GM21786 (cell line): ENCODE measurements around the gene AP3D1.
"Not testable (repeated sequence)": the region's sequence is repeated elsewhere in the genome, so short reads cannot be mapped to it uniquely, and the experiment has no call there.

Experiments used
- ATAC-seq: cut with Tn5 transposase; IDR thresholded peaks from one replicate; pipeline ENCODE4 v1.9.1; 2021; ENCODE audit not compliant: unreplicated experiment

The AP3D1 gene

DNA sequence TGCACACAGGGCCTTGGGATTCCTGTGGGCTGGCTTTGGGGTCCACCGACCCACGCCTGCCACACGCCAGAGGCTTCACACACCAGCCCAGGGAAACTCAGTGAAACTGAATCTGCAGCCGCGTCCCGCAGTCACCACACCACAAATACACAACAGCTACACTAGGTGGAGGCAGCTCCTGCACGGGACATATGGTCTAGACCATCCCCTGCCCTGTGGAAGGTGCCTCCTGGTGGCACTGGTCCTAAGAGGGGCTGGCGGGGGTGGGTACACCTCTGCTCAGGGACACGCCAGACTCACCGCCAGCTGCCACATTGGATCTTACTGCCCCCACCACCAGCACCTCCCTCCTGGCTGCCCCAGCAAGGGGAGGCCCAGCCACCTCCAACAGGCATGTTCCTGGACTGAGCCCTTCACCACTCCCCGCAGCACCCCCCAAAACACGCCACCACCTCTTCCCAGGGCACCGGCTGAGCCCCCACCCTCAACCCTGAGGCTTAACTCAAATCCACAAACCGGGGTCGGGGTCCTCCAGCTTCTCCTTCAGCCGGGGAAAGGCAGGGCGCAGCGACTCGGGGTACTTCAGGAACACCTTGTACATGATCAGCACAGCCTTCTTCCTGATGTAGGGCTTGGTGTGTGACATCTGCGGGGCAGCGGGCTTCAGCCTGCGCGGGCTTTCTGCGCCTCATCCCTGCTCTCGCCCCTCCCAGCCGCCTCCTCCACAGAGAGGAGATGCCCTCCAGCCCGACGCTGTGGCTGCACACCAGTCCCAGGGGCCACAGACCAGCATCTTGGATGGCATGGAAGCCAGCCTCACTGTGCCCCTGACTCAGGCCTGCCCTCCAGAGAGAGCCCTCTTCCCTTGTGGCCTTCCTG lies 21.2 kb downstream of the AP3D1 start:
- no peak for ATAC-seq

DNA sequence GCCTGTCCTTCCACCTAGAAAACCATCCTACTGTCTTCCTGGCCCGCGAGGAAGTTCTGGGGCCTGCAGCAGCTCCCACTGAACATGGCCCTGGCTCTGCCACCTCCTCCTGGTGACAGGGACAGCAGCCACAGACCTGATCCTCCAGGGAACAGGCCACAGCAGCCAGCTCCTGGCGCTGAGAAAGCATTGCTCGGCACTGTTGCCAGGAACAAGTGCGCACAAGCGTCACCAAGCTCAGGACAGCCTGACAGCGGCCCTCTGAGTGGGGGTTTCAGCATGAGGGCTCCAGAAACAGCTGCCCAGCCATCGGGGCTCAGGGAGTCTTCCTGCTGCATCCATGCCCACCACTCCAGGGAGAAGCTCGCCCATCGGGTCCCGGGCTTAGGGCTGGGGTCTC lies 21.9 kb downstream of the AP3D1 start:
- no peak for ATAC-seq

DNA sequence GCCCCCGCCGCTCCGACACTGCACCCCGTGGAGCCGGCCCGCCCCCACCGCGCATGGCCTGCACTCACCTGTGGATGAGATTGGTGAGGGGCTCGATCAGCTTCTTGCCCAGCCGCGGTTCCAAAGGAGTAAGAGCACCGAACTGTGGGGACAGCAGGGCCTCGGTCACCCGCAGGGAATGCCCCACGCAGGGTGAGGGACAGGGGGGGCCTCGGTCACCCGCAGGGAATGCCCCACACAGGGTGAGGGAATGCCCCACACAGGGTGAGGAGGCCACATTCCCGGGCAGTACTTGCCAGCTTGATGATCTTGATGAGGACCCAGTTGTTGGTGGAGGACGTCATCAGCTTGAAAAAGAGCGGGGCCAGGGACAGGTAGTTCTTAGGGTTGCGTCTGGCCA lies 22.3 kb downstream of the AP3D1 start:
- ATAC-seq, result no peak

DNA sequence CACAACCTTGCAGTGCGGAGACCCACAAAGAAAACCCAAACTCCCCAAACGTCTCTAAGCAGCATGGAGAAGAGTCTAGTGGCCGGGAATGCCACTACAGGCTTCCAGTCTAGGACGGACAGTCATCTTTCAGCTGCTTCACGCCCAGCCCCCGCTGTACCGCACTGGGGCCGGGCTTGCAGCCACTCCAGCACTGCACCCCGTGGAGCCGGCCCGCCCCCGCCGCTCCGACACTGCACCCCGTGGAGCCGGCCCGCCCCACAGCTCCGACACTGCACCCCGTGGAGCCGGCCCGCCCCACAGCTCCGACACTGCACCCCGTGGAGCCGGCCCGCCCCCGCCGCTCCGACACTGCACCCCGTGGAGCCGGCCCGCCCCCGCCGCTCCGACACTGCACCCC lies 23.1 kb downstream of the AP3D1 start:
- not testable (repeated sequence) for ATAC-seq

DNA sequence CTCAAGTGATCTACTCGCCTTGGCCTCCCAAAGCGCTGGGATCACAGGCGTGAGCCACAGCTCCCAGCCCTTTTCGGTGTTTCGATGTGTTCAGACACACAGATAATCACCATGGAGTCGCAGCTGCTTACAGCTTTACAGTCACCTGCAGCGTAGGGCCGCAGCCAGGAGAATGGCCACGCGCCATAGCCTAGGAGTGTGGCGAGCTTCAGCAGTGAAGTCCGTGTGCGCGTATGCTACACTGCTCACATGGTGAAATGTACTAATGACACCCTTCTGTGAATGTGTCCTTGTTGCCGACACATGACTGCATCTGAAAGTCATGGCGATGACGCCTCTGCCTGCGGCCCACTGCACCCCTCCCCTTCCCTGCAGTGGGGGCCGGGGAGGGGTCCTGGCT lies 23.6 kb downstream of the AP3D1 start:
- no peak for ATAC-seq

DNA sequence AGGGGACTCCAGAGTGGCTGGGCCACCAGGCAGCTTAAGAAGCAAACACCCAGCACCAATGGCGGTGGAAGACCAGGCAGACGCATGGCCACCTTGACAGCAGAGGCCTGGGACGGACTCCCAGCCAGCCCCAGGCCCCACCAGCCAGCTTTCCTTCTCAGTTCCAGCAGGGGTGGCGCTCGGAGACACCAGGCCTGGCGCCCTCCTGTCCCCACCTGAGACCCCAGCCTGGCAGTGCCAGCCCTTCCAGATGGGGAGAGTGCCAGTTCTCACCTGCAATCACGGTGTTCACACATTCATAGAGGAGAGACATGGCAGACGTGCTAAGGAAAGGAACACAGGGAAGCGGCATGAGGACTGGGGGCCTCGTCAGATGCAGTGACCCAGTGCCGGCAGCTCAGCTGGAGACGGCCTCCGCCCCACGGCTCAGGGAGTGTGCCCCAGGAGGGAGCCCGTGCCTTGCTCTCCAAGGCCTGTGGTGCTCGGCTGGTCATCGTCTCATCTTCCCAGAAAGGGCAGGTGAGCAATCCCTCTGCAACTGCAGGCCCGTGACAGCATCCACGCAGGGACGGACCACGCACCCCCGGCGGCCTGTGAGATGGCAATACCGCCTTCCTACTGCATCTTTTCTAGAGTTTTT lies 24.4 kb downstream of the AP3D1 start:
- no peak for ATAC-seq

DNA sequence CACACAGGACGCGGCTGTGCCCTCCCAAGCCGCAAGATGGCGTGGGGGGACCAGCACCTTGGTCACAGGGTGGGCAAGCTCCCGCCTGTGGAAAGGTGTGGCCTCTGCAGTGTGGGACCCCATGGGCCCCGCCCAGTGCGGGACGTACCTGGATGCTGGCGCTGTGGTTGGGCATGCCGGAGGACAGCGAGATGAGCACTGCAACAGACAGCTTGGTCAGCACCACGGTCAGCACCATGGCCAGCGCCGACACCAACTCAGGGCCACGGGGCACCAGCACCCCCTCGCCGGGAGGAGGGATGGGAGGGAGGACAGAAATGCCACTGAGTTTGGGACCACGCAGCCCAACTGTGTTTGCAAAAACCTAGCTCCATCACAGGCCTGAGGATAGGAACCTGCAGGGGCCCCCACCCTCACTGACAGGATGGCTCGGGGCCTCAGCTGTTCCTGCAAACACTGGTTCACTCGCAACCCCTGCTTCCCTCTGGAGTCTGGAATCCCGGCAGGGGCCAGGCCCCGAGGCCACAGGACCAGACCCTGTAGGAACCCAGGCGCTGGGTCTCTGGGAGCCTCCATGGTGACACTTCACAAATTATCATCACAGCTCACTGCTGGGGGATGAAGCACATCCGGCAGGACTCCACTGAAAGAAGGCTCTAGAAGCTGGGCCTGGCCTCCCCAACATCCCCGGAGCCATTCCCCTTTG lies 27.5 kb downstream of the AP3D1 start:
- no peak for ATAC-seq

DNA sequence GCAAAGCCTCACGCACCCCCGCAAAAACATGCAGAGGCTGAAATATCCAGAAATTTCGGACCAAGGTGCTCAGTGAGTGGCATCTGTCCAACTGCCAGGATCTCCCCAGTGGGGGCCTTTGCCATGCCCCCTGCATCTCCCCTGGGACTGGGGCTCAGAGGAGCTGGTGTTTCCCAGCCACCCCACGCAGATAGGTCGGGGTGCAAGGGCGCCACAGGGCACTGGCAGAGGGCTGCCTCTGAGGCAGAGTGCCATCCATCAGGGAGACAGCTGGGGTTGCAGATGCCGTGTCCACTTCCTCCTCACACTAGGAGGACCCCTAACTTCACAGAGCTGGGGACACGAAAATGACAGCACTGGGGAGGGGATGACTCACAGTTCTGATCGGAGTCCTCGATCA lies 28.4 kb downstream of the AP3D1 start:
- no peak for ATAC-seq

DNA sequence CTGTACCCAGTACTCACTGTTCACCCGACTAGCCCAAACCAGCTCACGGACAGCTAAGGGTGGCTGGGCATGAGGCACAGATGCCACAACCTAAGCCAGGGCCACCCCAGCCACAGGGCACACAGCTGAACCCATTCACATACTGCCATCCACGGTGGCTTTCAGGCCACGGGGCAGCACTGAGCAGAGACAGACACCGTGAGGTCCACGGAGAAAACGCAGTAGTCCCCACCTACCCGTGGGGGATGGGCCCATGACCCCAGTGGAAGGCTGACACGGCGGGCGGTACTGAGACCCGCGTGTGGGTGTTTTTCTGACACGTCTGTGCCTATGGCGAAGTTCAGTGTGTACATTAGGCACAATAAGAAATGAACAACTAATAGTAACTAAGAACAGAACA lies 29.1 kb downstream of the AP3D1 start:
- ATAC-seq, result no peak

DNA sequence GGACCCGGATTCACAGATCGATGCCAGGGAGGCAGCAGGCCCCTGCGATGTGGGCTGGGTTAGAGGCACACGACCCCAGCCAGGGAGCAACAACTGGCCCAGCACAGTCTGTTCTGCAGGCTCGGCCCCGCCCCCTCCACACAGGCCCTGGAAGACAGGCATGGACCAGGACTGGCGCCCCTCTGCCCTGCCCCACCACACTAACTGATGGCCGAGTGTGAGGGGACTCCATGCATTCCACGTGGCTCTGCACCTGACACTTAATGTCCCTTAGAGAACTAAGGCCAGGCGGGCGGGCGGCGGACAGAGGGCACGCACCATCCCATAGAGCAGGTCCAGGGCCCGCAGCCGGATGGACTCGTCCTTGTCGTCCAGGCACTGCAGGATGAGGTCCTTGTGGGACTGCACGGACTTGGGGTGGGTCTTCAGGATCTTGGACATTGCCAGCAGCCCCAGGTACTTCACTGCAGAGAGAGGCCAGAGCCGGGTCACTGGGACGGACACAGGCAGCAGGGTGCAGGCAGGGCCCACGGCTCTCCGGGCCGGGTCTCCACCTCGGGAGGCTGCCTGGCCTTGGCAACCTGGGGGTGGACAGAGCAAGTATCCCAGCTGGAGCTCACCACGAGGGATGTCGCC lies 29.8 kb downstream of the AP3D1 start:
- no peak for ATAC-seq

DNA sequence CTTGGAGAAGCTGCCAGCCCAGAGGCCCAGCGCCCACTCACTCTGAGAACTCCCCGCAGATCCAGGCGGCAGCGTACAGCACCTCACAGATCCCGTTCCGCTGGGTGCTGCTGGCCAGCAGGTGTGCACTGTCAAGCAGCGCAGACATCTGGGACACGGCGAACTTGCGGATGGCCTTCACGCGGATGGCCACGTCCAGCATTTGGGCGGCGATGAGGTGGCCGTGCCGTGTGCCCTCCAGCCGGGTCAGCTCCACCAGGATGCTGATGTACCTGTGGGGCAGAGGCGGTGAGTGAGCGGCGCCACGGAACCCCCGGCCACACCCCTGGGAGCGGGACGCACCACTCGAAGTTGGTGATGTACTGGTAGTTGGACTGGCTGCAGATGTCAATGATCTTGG lies 30.5 kb downstream of the AP3D1 start:
- ATAC-seq, result no peak

DNA sequence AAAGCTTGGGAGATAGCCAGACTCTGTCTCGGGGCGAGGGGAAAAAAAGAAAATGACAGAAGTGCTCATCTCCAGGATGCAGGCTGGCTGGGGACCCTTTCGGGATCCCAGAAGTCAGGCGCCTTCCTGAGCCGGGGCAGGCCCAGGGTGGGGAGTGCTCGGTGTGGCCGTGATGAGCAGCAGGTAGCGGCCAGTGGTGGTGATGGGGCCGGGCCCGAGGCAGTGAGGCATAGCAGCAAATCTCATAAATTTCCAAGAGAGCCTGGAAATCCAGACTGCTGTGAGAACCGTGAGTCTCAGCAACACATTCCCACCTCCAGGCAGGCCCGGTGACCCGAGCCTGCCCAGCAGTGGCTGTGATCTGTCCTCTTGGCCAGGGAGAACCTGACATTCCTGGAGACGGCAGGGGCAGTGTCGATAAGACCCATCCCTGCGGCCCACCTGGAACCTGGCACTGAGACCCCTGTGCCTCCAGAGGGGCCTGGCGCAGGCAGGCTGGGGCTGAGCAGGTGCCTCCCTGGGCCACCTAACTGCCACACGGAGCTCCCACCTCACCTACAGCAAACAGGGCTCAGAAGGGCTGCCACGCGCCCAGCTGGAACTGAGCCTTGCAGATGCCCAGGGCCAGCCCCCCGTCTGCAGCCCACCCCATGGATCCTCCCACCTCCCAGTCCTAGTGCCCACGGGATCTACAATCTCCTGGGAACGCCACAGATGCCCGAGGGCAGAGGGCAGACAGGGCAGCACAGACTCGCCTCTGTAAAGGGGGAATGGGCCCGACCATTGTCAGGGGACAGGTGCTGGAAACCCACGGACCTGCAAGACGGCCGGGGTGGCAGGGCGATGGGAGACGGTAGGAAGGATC lies 31.2 kb downstream of the AP3D1 start:
- ATAC-seq, result no peak

DNA sequence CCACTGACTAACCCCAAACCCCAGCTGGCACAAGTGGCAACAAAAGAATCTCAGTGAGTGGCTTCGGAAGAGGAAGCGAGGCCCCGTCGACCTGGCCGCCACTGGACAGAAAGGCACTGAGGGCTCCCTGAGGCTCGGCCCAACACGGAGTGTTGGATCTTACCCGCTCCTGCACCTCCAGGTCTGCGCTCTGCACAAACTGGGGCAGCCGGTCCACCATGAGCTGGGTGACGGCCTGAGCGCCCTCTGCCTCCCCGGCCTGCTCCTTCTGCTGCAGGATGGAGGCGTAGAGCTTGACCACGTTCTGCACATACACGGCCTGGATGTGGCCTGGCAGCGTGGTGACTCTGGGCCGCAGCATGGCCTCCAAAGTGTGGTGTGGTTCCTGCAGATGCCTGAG lies 32.9 kb downstream of the AP3D1 start:
- ATAC-seq, result no peak

DNA sequence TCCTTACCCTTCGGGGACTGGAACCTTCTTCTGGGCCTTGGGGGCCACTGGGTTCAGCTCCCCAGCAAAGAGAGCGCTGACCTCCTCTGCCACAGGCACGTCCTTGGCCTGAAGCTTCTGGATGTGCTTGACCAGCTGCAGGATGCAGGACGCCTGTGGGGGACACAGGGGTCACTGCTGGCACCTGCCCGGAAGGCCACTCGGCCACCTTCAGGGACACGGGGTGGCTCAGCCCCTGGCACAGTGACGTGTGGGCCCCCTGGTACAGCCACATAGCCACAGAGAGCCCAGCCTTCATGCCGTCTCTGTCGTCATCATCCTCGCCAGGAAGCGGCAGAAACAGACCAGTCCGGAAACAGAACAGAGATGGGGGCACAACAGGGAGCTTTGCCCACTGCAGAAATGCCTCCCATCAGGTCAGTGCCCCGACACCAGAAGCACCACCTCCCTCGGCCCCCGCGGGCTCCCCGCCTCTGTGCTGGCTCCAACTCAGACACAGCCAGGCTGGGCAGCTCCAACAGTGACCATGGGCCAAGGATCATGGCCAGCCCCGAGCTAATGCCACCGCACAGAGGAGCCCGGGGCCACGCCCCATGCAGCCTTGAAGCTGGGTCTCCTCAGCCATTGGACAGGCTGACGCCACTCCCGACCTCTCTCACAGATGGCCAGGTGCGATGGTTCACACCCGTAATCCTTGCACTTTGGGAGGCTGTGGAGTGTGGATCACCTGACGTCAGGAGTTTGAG lies 34.0 kb downstream of the AP3D1 start:
- no peak for ATAC-seq

DNA sequence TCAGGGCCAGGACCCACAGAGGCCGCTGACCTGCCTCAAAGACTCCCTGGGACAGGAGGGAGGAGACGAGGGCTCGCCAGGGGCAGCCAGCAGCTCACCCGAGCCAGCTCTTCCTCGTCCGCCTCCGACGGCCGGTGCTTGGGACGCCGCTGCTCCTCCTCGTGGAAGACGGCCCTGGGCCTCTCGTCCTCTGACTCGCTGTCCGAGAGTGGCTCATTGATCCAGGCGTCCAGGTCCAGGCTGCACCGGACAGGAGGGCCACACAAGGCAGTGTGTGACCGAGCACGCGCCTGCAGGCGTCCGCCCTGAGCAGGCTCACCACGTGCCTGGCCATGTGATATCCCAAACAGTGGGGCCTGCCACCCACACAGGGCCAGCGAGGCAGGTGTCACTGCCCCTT lies 34.9 kb downstream of the AP3D1 start:
- no peak for ATAC-seq

DNA sequence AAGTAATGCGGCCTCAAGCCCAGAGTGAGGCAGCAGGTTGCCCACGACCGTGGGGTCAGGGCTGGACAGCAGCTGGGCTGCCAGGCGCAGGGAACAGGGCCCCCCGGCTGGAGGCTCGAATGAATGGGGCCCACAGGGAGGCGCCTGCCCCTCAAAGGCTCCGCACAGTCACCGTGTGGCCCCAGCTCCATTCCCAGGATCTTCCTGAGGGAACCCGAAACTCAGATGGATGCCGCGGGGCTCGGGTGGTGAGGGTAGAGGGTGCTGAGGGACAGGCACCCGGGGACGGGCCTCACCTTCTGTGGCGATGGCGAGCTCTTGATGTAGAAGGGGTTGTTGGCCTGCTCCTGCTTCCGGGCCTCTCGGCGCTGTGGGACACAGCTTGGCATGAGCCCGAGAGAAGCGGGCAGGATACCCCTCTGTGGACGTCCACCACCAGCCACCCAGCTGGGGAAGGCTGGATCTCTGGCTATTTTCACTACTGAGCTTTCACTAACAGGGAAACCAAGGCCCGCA lies 35.4 kb downstream of the AP3D1 start:
- ATAC-seq, result no peak

DNA sequence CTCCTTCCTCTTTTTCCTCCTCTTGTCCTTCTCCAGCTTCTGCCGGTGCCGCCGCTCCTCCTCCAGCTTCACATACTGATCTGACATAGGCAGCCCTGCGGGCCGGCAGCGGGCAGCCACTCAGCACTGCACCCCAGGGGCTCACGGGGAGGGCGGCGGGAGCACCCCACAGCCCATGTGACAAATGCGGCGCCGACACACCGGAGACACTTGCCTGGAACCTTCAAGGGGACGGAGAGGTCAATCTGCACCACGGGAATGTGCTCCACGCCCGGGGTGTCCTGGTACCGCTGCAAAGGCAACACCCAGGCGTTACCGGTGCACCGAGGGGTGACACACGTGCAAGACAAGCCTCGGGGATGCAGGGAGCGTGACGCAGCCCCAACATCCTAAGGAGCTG lies 36.0 kb downstream of the AP3D1 start:
- ATAC-seq, result no peak

DNA sequence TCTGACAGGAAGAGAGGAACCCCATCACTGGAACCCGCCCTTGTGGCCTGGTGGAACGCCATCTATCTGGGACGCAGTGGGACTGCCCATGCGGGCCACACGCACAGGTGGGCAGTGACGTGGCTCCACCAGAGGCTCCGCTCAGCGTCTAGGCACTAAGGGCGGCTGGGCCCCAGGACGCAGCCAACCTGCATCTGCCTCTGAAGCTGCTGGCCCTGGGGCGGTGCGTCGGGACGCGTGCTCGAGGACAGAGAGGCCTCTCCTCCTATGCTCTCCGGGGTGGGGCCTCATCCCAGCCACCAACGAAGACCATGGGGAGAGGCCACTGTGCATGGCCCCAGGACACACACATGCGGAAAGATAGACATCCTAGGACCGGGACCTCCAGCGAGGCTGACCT lies 36.5 kb downstream of the AP3D1 start:
- ATAC-seq, result no peak

DNA sequence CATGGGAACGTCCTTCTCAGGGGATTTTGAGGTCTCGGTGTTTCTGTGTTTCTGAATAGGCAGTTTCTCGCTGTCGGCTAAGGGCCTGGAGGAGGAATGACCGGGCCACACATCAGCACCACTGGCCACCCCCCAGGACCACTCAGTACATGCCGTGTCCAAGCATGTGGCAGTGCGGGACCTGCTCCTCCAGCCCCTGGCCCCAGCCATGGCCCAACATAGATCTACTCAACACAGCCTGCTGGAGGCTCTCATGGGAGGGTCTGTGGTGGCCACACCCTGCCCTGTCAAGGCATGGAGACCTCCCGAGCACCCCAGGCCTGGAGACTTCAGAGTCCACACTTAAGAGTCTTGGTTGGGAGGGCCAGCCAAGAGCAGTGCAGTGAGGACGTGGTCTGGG lies 37.1 kb downstream of the AP3D1 start:
- no peak for ATAC-seq
